Progenitor cell of endocrine pancreas (in vitro differentiated cells): ENCODE measurements around the gene CD99L2. TPM values are rescaled to one million over a fixed set of nuclear protein-coding genes. Genes with fewer than 3 reads are reported as not detected.

Experiments used
- DNase-seq: peaks from one replicate; pipeline ENCODE4 v3.0.0; 2021; ENCODE audit warnings: low spot score; ENCODE audit not compliant: unreplicated experiment
- H3K27ac Mint-ChIP-seq: 2 replicates; pipeline ENCODE4 v1.8.0; 2021; ENCODE audit warnings: mild to moderate bottlenecking, moderate library complexity, mixed read lengths
- H3K27me3 Mint-ChIP-seq: 2 replicates; pipeline ENCODE4 v1.8.0; 2021; ENCODE audit warnings: mixed read lengths
- H3K36me3 Mint-ChIP-seq: 2 replicates; pipeline ENCODE4 v1.8.0; 2022; ENCODE audit warnings: mixed read lengths; ENCODE audit not compliant: insufficient read depth
- H3K4me1 Mint-ChIP-seq: 2 replicates; pipeline ENCODE4 v1.8.0; 2021; ENCODE audit warnings: low read depth, mixed read lengths
- H3K4me3 Mint-ChIP-seq: 2 replicates; pipeline ENCODE4 v1.8.0; 2021; ENCODE audit warnings: low read depth, mild to moderate bottlenecking, moderate library complexity, mixed read lengths
- H3K9me3 Mint-ChIP-seq: 2 replicates; pipeline ENCODE4 v1.8.0; 2021; ENCODE audit warnings: low read depth, mixed read lengths
- total RNA-seq: library from RNA; stranded (reverse); gene quantifications from 2 replicates; pipeline ENCODE4 v1.2.1, GENCODE V29; 2021
- TF ChIP-seq, protein P1 (sequence below): fragments of 200-600 bp; sonication (generic); IDR thresholded peaks from one replicate; pipeline ENCODE4 v1.5.0; 2021; ENCODE audit warnings: antibody characterized with exemption, mild to moderate bottlenecking; ENCODE audit not compliant: unreplicated experiment

The CD99L2 gene
- total RNA-seq, 1 donor from 2014 or later, result 19.2 TPM

DNA sequence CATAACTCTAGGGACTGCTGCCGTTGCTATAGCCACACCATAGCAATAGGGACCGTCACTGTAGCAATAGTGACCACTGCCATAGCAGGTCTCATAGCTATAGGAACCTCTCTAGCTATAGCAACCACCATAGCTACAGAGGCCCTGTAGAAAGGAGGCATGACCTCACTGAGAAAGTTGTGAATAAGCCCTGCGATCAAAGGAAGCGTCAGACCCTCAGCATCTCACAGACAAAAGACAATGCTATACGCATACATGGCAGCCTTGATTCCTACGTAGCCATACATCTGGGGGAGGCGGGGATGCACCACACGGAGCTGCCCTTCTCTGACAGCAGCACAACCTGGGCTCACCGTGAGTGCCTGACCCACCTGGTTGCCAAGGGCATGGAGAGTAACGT, 116.8 kb downstream of the CD99L2 start:
- H3K36me3 Mint-ChIP-seq, result peaks cover 5% of the 10 kb centered on the region
- H3K27me3 Mint-ChIP-seq, result no peaks in the 10 kb centered on the region
- no peak for DNase-seq
- no peak overlapping the region for H3K4me3 Mint-ChIP-seq
- TF ChIP-seq, protein P1, sequence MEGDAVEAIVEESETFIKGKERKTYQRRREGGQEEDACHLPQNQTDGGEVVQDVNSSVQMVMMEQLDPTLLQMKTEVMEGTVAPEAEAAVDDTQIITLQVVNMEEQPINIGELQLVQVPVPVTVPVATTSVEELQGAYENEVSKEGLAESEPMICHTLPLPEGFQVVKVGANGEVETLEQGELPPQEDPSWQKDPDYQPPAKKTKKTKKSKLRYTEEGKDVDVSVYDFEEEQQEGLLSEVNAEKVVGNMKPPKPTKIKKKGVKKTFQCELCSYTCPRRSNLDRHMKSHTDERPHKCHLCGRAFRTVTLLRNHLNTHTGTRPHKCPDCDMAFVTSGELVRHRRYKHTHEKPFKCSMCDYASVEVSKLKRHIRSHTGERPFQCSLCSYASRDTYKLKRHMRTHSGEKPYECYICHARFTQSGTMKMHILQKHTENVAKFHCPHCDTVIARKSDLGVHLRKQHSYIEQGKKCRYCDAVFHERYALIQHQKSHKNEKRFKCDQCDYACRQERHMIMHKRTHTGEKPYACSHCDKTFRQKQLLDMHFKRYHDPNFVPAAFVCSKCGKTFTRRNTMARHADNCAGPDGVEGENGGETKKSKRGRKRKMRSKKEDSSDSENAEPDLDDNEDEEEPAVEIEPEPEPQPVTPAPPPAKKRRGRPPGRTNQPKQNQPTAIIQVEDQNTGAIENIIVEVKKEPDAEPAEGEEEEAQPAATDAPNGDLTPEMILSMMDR, result no peak
- H3K4me1 Mint-ChIP-seq, result no peaks in the 10 kb centered on the region
- H3K9me3 Mint-ChIP-seq, result no peaks in the 10 kb centered on the region
- no peak overlapping the region for H3K27ac Mint-ChIP-seq

DNA sequence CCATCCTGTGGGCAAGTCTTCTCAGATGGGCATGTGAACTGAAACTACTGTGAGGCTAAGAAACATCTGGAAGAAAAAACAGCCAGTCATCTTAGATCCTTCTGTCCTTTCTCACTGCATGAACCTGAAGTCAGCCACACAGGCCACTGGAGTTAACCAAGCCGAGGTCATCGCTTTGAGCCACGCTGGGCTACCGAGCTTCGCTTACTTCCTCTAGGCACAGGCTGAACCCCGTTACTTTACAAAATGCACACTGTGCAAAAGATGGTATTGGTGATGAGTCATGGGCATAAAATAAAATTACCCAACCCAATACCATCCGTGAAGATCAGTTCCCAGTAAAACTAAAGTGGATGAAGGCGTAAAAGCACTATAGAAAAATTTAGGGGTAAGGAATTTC, 119.1 kb downstream of the CD99L2 start:
- Mint-ChIP-seq H3K4me1 (no peaks in the 10 kb centered on the region), H3K4me3 (no peak overlapping the region), H3K9me3 (no peaks in the 10 kb centered on the region), H3K27me3 (no peaks in the 10 kb centered on the region), H3K27ac (no peak overlapping the region), H3K36me3 (peaks cover 8% of the 10 kb centered on the region)
- TF ChIP-seq, protein P1, result no peak
- DNase-seq, result no peak

DNA sequence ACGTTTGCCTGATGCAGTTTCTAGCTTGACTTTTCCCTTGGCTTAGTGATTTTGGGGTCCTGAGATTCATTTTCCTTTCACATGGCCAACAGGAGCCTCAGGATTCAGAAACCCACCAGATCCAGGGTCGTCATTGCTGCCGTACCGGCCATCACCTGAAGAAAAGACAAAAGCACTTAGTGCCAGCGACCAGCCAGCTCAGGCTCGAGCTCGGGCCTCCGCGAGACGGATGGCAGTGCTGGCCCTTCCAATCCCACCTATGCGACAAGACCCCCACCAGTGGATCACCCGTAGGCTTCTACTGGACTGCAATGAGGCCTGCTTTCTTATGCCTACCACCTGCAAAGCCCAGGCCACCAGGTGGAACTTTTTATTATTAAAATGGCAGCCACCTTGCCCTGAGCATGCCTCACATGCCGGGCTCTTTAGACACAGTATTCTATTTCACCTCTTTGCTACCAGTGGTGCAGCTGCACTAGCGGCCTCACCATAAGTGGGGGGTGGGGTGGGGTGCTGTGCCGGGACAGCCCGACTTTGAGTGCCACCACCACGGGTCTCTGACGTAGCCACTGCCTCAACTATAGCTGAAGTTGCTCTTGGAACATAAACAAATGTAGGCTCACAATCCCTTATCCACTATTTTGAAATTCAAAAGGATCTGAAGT, 121.0 kb downstream of the CD99L2 start:
- Mint-ChIP-seq H3K27ac (no peak overlapping the region), H3K9me3 (no peaks in the 10 kb centered on the region), H3K4me3 (no peak overlapping the region), H3K36me3 (peaks cover 11% of the 10 kb centered on the region), H3K27me3 (no peaks in the 10 kb centered on the region), H3K4me1 (no peaks in the 10 kb centered on the region)
- TF ChIP-seq, protein P1, result no peak
- DNase-seq, result no peak

DNA sequence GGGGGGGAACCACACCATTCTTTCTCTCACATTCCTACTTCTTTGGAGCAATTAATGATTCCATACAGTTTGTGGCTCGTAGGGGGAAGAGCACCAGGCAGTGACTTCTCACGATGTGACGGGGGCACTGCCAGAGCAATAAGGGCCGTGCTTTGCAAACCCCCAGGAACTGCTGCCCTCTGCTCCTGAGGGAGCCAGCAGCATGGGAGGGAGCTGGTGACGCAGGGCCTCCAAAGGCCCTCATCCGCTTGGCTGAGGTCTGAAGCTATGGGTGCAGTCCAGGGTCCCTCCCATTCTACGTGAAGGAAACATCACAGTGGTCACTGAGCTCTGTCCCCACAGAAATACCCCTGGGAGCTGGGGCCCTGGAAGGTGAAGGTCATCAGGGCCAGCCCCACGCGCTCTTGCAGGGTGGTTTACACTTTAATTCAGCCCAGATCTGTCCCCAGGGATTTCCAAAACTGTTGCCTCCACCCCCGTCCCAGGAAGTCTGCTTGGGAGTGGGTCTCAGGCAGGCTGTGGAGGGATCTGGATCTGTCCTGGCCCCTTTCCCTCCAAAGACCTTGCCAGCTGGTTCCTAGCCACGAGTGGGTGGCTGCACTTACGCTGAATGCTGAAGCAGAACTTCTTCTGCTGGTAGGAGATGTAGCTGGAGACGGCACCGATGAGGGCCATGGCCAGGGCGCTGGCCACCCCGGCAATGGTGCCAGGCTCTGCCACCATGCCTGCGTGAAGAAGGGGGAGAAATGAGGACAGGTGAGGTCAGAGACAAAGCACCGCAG, 122.7 kb downstream of the CD99L2 start:
- DNase-seq, result no peak
- H3K4me1 Mint-ChIP-seq, result no peaks in the 10 kb centered on the region
- no peaks in the 10 kb centered on the region for H3K9me3 Mint-ChIP-seq
- H3K36me3 Mint-ChIP-seq, result peaks cover 11% of the 10 kb centered on the region
- TF ChIP-seq, protein P1, result no peak
- no peaks in the 10 kb centered on the region for H3K27me3 Mint-ChIP-seq
- no peak overlapping the region for H3K27ac Mint-ChIP-seq
- H3K4me3 Mint-ChIP-seq, result no peak overlapping the region

DNA sequence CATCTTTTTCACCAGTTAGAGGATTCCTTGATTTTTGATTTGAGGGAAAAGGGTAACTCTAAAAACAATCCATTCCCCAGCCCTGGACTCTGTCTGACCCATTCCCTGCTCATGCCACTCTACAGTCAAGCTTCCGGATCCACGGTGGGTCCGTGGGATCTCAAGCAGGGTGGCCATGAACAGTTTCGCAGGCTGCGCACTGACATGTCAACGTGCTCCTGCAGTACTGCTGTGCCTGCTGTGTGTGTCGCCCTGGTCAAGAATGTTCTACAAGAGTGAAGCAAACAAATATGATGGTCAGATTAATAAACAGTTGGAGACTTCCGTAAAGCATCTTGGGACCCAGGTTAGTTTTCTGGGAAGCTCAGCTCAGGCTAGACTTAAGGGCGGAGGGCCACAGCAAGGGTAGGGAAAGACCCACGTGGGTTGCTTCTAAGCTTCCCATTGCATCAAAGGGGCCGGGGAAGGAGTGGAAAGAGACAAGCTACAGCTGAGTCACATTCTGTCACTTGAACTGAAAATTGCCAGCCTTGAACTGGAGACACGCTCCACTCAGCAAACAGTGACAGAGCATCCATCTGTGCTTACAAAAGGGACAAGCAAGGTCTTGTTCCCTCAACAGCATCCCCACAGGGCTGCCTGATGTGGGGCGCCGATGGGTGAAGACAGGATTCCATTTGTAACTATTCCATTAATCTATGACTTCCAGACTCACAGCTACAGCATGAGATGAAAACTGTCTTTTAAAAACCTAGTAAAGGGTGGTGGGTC, 123.5 kb downstream of the CD99L2 start:
- Mint-ChIP-seq H3K27ac (no peak overlapping the region), H3K27me3 (no peaks in the 10 kb centered on the region), H3K36me3 (peaks cover 11% of the 10 kb centered on the region), H3K4me3 (no peak overlapping the region), H3K9me3 (no peaks in the 10 kb centered on the region), H3K4me1 (no peaks in the 10 kb centered on the region)
- DNase-seq, result no peak
- TF ChIP-seq, protein P1, result no peak
